ENCODE results near the gene UNC80. TPM values are rescaled to one million over a fixed set of nuclear protein-coding genes. Genes with fewer than 3 reads are reported as not detected.

UNC80 gene
- polyA plus RNA-seq, 2 of the 4 experiments (the other 2 are of a cell fraction), result not detected

Small RNA genes within 50 kb of the gene (small RNA-seq; reads per million reads assigned to genes)
- gene RNA5SP118, result 0 to 3.4 (median 0) reads per million in 6 experiments

Other genes with a start within 250 kb of the UNC80 start
- gene RPE, start 230.8 kb downstream of the UNC80 start, polyA plus RNA-seq (2011; rRNA removed), result 116 and 118 TPM in 2 replicates
- 77.1 to 85.8 TPM (median 81.5 TPM) in 3 replicates for gene RPE, start 230.8 kb downstream of the UNC80 start, polyA plus RNA-seq (2017; fragmentation: RNase III; extraction: RNeasy Plus Mini Kit Qiagen cat#74134 plus additional on column Dnase treatment)